Endothelial cell (in vitro differentiated cells): ENCODE measurements around the gene SEMA3E. TPM values are rescaled to one million over a fixed set of nuclear protein-coding genes. Genes with fewer than 3 reads are reported as not detected.

ENCODE experiments used
- DNase-seq: peaks from one replicate; pipeline ENCODE4 v3.0.0; 2021; ENCODE audit warnings: low spot score
- H3K27ac Mint-ChIP-seq: one replicate; pipeline ENCODE4 v1.8.0; 2021; ENCODE audit warnings: mixed read lengths, inconsistent platforms; ENCODE audit not compliant: unreplicated experiment
- H3K27me3 Mint-ChIP-seq: one replicate; pipeline ENCODE4 v1.8.0; 2021; ENCODE audit warnings: mild to moderate bottlenecking, moderate library complexity, mixed read lengths, inconsistent platforms; ENCODE audit not compliant: unreplicated experiment
- H3K36me3 Mint-ChIP-seq: one replicate; pipeline ENCODE4 v1.8.0; 2021; ENCODE audit warnings: mild to moderate bottlenecking, low read depth, mixed read lengths, inconsistent platforms; ENCODE audit not compliant: unreplicated experiment
- H3K4me1 Mint-ChIP-seq: one replicate; pipeline ENCODE4 v1.8.0; 2021; ENCODE audit warnings: mild to moderate bottlenecking, mixed read lengths, inconsistent platforms; ENCODE audit not compliant: unreplicated experiment
- H3K4me3 Mint-ChIP-seq: one replicate; pipeline ENCODE4 v1.8.0; 2021; ENCODE audit warnings: mild to moderate bottlenecking, mixed read lengths, inconsistent platforms; ENCODE audit not compliant: unreplicated experiment
- H3K9me3 Mint-ChIP-seq: one replicate; pipeline ENCODE4 v1.8.0; 2021; ENCODE audit warnings: mixed read lengths, inconsistent platforms; ENCODE audit not compliant: unreplicated experiment
- total RNA-seq: library from RNA; stranded (reverse); fragmentation: NEBNext Ultra II Directional; extraction: Animal tissue kit (Norgen Biotek cat#: 25700); gene quantifications from one replicate; pipeline ENCODE4 v1.2.1, GENCODE V29; 2021; ENCODE audit not compliant: unreplicated experiment
- TF ChIP-seq, protein P1 (sequence below): fragments of 200-600 bp; sonication (generic); IDR thresholded peaks from one replicate; pipeline ENCODE4 v1.5.0; 2021; ENCODE audit warnings: antibody characterized with exemption; ENCODE audit not compliant: unreplicated experiment

The SEMA3E gene
- total RNA-seq, 1 donor from 2014 or later, result 0.62 TPM

GRCh38 chr7:83532219-83532618 is 116.7 kb downstream of the SEMA3E start:
- Mint-ChIP-seq H3K36me3 (no peaks in the 10 kb centered on the region), H3K9me3 (no peaks in the 10 kb centered on the region), H3K27ac (no peak overlapping the region), H3K4me3 (no peak overlapping the region), H3K27me3 (no peaks in the 10 kb centered on the region), H3K4me1 (no peaks in the 10 kb centered on the region)
- DNase-seq, result no peak
- TF ChIP-seq, protein P1, sequence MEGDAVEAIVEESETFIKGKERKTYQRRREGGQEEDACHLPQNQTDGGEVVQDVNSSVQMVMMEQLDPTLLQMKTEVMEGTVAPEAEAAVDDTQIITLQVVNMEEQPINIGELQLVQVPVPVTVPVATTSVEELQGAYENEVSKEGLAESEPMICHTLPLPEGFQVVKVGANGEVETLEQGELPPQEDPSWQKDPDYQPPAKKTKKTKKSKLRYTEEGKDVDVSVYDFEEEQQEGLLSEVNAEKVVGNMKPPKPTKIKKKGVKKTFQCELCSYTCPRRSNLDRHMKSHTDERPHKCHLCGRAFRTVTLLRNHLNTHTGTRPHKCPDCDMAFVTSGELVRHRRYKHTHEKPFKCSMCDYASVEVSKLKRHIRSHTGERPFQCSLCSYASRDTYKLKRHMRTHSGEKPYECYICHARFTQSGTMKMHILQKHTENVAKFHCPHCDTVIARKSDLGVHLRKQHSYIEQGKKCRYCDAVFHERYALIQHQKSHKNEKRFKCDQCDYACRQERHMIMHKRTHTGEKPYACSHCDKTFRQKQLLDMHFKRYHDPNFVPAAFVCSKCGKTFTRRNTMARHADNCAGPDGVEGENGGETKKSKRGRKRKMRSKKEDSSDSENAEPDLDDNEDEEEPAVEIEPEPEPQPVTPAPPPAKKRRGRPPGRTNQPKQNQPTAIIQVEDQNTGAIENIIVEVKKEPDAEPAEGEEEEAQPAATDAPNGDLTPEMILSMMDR, result no peak

GRCh38 chr7:83531766-83532165 is 117.2 kb downstream of the SEMA3E start:
- H3K36me3 Mint-ChIP-seq, result no peaks in the 10 kb centered on the region
- TF ChIP-seq, protein P1, result no peak
- no peak overlapping the region for H3K4me3 Mint-ChIP-seq
- no peaks in the 10 kb centered on the region for H3K9me3 Mint-ChIP-seq
- H3K4me1 Mint-ChIP-seq, result no peaks in the 10 kb centered on the region
- H3K27me3 Mint-ChIP-seq, result no peaks in the 10 kb centered on the region
- no peak overlapping the region for H3K27ac Mint-ChIP-seq
- no peak for DNase-seq

DNA sequence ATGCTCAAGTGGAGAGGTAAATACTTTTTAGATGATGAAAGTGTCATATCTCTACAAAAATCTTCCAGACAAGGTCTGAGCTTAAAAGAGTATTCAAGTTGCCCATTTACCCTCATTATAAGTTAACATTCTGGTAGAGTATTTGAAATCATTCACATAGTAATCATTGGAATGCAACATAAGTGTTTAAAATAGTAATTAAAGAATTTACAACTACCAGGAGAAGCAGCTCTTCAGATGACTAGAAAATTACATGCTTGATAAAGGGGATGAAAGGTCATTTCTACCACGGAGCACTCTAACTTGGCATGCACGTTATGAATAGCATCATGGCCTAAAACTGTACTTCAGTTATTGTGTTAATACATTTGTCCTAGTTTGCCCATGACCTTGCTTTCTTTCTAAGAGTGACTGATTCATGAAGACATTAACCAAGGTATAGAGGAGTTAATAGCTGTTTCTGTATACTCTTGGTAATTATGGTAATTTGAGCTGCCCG is 120.0 kb downstream of the SEMA3E start:
- Mint-ChIP-seq H3K27me3 (no peaks in the 10 kb centered on the region), H3K4me3 (no peak overlapping the region), H3K36me3 (no peaks in the 10 kb centered on the region), H3K9me3 (no peaks in the 10 kb centered on the region), H3K4me1 (no peaks in the 10 kb centered on the region), H3K27ac (no peak overlapping the region)
- TF ChIP-seq, protein P1, result no peak
- no peak for DNase-seq

- Mint-ChIP-seq H3K9me3 (no peaks in the 10 kb centered on the region), H3K27me3 (no peaks in the 10 kb centered on the region), H3K4me3 (no peak overlapping the region), H3K27ac (no peak overlapping the region), H3K4me1 (no peaks in the 10 kb centered on the region), H3K36me3 (no peaks in the 10 kb centered on the region)
- TF ChIP-seq, protein P1, result no peak
- DNase-seq, result no peak
These were observed 124.5 kb downstream of the SEMA3E start for GRCh38 chr7:83524277-83525075.

DNA sequence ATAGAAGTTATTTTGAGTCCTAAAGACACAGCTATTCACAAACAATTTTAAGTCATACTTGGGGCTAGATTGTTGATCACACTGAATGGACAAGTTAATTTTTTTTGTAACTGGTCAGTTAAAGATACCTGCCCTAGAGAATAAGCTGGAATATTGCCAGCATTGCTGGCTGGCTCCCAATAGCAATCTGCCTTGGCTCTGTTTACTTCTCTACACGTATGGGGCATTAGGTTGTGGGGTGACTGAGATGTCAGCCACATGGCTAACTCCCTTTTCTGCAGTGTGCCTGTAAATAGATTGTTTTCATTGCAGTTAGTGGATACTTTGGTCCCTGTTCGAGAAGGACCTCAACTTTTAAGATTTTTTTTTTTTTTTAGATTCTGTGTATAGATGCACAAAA is 128.2 kb downstream of the SEMA3E start:
- H3K4me3 Mint-ChIP-seq, result no peak overlapping the region
- H3K27me3 Mint-ChIP-seq, result no peaks in the 10 kb centered on the region
- H3K4me1 Mint-ChIP-seq, result no peaks in the 10 kb centered on the region
- H3K36me3 Mint-ChIP-seq, result no peaks in the 10 kb centered on the region
- no peaks in the 10 kb centered on the region for H3K9me3 Mint-ChIP-seq
- DNase-seq, result no peak
- TF ChIP-seq, protein P1, result no peak
- H3K27ac Mint-ChIP-seq, result no peak overlapping the region
